ENCODE measurements around the gene NFATC1.

NFATC1 gene

GRCh38 chr18:79400591-79401381 lies 5.1 kb downstream of the NFATC1 start:
- Histone ChIP-seq H2BK5ac (ENCODE audit: low read length) (no peak overlapping the region), H3K4ac (ENCODE audit: low read length) (no peak overlapping the region), H3K23ac (ENCODE audit: low read depth, low read length, poor library complexity) (no peak overlapping the region), H3K27ac (replicated peaks; ENCODE audit: low read length) (no peak overlapping the region), H2AK5ac (ENCODE audit: low read depth, low read length) (peak overlapping the region; percentile 28), H2BK15ac (ENCODE audit: low read length) (peak overlapping the region; percentile 1), H3K36me3 (replicated peaks in 1 of 2; ENCODE audit: control insufficient read depth in 2 of 2, insufficient read depth in 2 of 2, low read length in 2 of 2) (no peaks in the 10 kb centered on the region), H3K9me3 (replicated peaks in 1 of 2; ENCODE audit: control insufficient read depth in 2 of 2, insufficient read depth in 1 of 2, low read depth in 1 of 2, low read length in 2 of 2) (no peaks in the 10 kb centered on the region), H3K4me1 (ENCODE audit: control insufficient read depth in 2 of 2, insufficient read depth in 1 of 2, low read depth in 1 of 2, low read length in 2 of 2) (peaks cover 7 to 9% of the 10 kb centered on the region in 2 donors), H3K9ac (ENCODE audit: low read depth, low read length, poor library complexity) (peak overlapping the region; percentile 72), H3K4me3 (ENCODE audit: low read length in 2 of 2) (peak overlapping the region; percentile 40 to 80), H2BK12ac (ENCODE audit: low read length) (no peak overlapping the region), H2BK120ac (ENCODE audit: low read depth, low read length) (no peak overlapping the region), H3K14ac (ENCODE audit: low read length) (no peak overlapping the region), H4K8ac (ENCODE audit: low read depth, low read length) (no peak overlapping the region), H3K18ac (ENCODE audit: low read length) (peak overlapping the region; percentile 91), H4K91ac (ENCODE audit: low read depth, low read length, poor library complexity) (no peak overlapping the region), H2AFZ (ENCODE audit: low read length) (peak overlapping the region; percentile 86), H3K4me2 (ENCODE audit: insufficient read depth, low read length, poor library complexity, severe bottlenecking) (peak overlapping the region; percentile 86), H3K79me1 (ENCODE audit: low read depth, low read length) (no peaks in the 10 kb centered on the region), H3K27me3 (ENCODE audit: control insufficient read depth in 3 of 3, insufficient read depth in 3 of 3, low read depth in 1 of 3, low read length in 3 of 3) (peaks cover 31 to 74% (median 35%) of the 10 kb centered on the region in 3 experiments)
- whole genome bisulfite sequencing, 2 donors (ENCODE audit: extremely low coverage in 2 of 2, insufficient read length in 2 of 2, insufficient replicate concordance in 1 of 2), result no CpG with 5 or more reads among the region's 58 CpGs
- no peak for DNase-seq (ENCODE audit: low spot score)

- Histone ChIP-seq H4K91ac (ENCODE audit: low read depth, low read length, poor library complexity) (no peak overlapping the region), H3K4me2 (ENCODE audit: insufficient read depth, low read length, poor library complexity, severe bottlenecking) (no peak overlapping the region), H3K9ac (ENCODE audit: low read depth, low read length, poor library complexity) (no peak overlapping the region), H2BK120ac (ENCODE audit: low read depth, low read length) (no peak overlapping the region), H3K4ac (ENCODE audit: low read length) (no peak overlapping the region), H3K14ac (ENCODE audit: low read length) (peak overlapping the region; percentile 63), H3K36me3 (replicated peaks in 1 of 2; ENCODE audit: control insufficient read depth in 2 of 2, insufficient read depth in 2 of 2, low read length in 2 of 2) (no peaks in the 10 kb centered on the region), H4K8ac (ENCODE audit: low read depth, low read length) (no peak overlapping the region), H2AFZ (ENCODE audit: low read length) (no peak overlapping the region), H3K27ac (replicated peaks; ENCODE audit: low read length) (no peak overlapping the region), H2BK15ac (ENCODE audit: low read length) (peak overlapping the region; percentile 38), H2AK5ac (ENCODE audit: low read depth, low read length) (peak overlapping the region; percentile 47), H3K4me3 (ENCODE audit: low read length in 2 of 2) (no peak overlapping the region), H3K79me1 (ENCODE audit: low read depth, low read length) (peaks cover under 1% of the 10 kb centered on the region), H3K9me3 (replicated peaks in 1 of 2; ENCODE audit: control insufficient read depth in 2 of 2, insufficient read depth in 1 of 2, low read depth in 1 of 2, low read length in 2 of 2) (no peaks in the 10 kb centered on the region), H3K23ac (ENCODE audit: low read depth, low read length, poor library complexity) (peak overlapping the region; percentile 6), H3K27me3 (ENCODE audit: control insufficient read depth in 3 of 3, insufficient read depth in 3 of 3, low read depth in 1 of 3, low read length in 3 of 3) (peaks cover 28 to 66% (median 32%) of the 10 kb centered on the region in 3 experiments), H3K4me1 (ENCODE audit: control insufficient read depth in 2 of 2, insufficient read depth in 1 of 2, low read depth in 1 of 2, low read length in 2 of 2) (peaks cover 5 to 9% of the 10 kb centered on the region in 2 donors), H2BK5ac (ENCODE audit: low read length) (no peak overlapping the region), H3K18ac (ENCODE audit: low read length) (peak overlapping the region; percentile 66), H2BK12ac (ENCODE audit: low read length) (no peak overlapping the region)
- DNase-seq (ENCODE audit: low spot score), result no peak
- no CpG with 5 or more reads among the region's 32 CpGs for WGBS, 2 donors (ENCODE audit: extremely low coverage in 2 of 2, insufficient read length in 2 of 2, insufficient replicate concordance in 1 of 2)
Measured at GRCh38 chr18:79401494-79402208, 5.9 kb downstream of the NFATC1 start.

- Histone ChIP-seq H3K4me2 (ENCODE audit: insufficient read depth, low read length, poor library complexity, severe bottlenecking) (no peak overlapping the region), H3K36me3 (replicated peaks in 1 of 2; ENCODE audit: control insufficient read depth in 2 of 2, insufficient read depth in 2 of 2, low read length in 2 of 2) (no peaks in the 10 kb centered on the region), H3K14ac (ENCODE audit: low read length) (no peak overlapping the region), H3K18ac (ENCODE audit: low read length) (no peak overlapping the region), H2BK12ac (ENCODE audit: low read length) (no peak overlapping the region), H3K4me3 (ENCODE audit: low read length in 2 of 2) (no peak overlapping the region), H3K4ac (ENCODE audit: low read length) (no peak overlapping the region), H4K8ac (ENCODE audit: low read depth, low read length) (no peak overlapping the region), H3K9ac (ENCODE audit: low read depth, low read length, poor library complexity) (no peak overlapping the region), H2AFZ (ENCODE audit: low read length) (no peak overlapping the region), H2BK15ac (ENCODE audit: low read length) (peak overlapping the region; percentile 38), H3K27ac (replicated peaks; ENCODE audit: low read length) (no peak overlapping the region), H2BK5ac (ENCODE audit: low read length) (no peak overlapping the region), H4K91ac (ENCODE audit: low read depth, low read length, poor library complexity) (no peak overlapping the region), H3K27me3 (ENCODE audit: control insufficient read depth in 3 of 3, insufficient read depth in 3 of 3, low read depth in 1 of 3, low read length in 3 of 3) (peaks cover 23 to 61% (median 26%) of the 10 kb centered on the region in 3 experiments), H2BK120ac (ENCODE audit: low read depth, low read length) (no peak overlapping the region), H3K9me3 (replicated peaks in 1 of 2; ENCODE audit: control insufficient read depth in 2 of 2, insufficient read depth in 1 of 2, low read depth in 1 of 2, low read length in 2 of 2) (no peaks in the 10 kb centered on the region), H3K23ac (ENCODE audit: low read depth, low read length, poor library complexity) (peak overlapping the region; percentile 6), H2AK5ac (ENCODE audit: low read depth, low read length) (peak overlapping the region; percentile 47), H3K4me1 (ENCODE audit: control insufficient read depth in 2 of 2, insufficient read depth in 1 of 2, low read depth in 1 of 2, low read length in 2 of 2) (peaks cover 4 to 9% of the 10 kb centered on the region in 2 donors), H3K79me1 (ENCODE audit: low read depth, low read length) (peaks cover 2% of the 10 kb centered on the region)
- no peak for DNase-seq (ENCODE audit: low spot score)
- WGBS, 2 donors (ENCODE audit: extremely low coverage in 2 of 2, insufficient read length in 2 of 2, insufficient replicate concordance in 1 of 2), result no CpG with 5 or more reads among the region's 16 CpGs
Measured at GRCh38 chr18:79402209-79402576, 6.5 kb downstream of the NFATC1 start.

Data from neuronal stem cell (in vitro differentiated cells).